Measurements from ENCODE around the gene CMA1.

Gene CMA1

GRCh38 chr14:24463884-24464785, 43.9 kb downstream of the CMA1 start:
- ChIA-PET CTCF (interaction anchor here (0.6 kb wide), 1 partner anchor 137 kb away, joined by 4 read pairs; no protein-coding TSS in a partner anchor), POLR2A (ENCODE audit: low non-redundant PET) (no interaction called here)
- DNase-seq (ENCODE audit: low spot score), result no peak
- TF ChIP-seq, protein P1, sequence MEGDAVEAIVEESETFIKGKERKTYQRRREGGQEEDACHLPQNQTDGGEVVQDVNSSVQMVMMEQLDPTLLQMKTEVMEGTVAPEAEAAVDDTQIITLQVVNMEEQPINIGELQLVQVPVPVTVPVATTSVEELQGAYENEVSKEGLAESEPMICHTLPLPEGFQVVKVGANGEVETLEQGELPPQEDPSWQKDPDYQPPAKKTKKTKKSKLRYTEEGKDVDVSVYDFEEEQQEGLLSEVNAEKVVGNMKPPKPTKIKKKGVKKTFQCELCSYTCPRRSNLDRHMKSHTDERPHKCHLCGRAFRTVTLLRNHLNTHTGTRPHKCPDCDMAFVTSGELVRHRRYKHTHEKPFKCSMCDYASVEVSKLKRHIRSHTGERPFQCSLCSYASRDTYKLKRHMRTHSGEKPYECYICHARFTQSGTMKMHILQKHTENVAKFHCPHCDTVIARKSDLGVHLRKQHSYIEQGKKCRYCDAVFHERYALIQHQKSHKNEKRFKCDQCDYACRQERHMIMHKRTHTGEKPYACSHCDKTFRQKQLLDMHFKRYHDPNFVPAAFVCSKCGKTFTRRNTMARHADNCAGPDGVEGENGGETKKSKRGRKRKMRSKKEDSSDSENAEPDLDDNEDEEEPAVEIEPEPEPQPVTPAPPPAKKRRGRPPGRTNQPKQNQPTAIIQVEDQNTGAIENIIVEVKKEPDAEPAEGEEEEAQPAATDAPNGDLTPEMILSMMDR (conservative IDR thresholded peaks at IDR 0.05; ENCODE audit: low read depth), result no peak
- H3K27ac ChIP-seq, result no peak overlapping the region

GRCh38 chr14:24463017-24463883, 44.8 kb downstream of the CMA1 start:
- no peak for DNase-seq (ENCODE audit: low spot score)
- no peak overlapping the region for H3K27ac ChIP-seq
- ChIA-PET CTCF (no interaction called here), POLR2A (ENCODE audit: low non-redundant PET) (no interaction called here)
- TF ChIP-seq, protein P1 (conservative IDR thresholded peaks at IDR 0.05; ENCODE audit: low read depth), result no peak

GRCh38 chr14:24461336-24461735, 46.7 kb downstream of the CMA1 start:
- CTCF ChIA-PET, result no interaction called here
- POLR2A ChIA-PET (ENCODE audit: low non-redundant PET), result no interaction called here
- H3K27ac ChIP-seq, result no peak overlapping the region
- DNase-seq (ENCODE audit: low spot score), result no peak
- TF ChIP-seq, protein P1 (conservative IDR thresholded peaks at IDR 0.05; ENCODE audit: low read depth), result no peak

DNA sequence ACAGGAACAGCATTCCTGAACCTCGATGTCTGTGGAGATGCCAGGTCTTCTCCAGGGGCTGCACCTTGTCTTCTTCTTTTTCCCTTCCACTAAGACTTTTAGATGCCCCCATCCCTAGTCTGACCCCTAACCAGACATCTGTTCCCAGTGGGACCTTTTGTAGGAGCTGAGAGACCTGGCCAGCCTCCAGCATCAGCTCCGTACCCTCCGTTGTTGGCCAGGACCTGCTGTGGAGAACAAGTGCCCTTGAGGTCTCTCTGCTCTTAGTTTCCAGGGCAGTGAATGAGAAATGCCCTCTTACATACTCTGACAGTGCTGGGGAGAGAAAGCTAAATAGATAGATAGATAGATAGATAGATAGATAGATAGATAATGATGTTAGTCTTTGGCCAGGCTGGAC, 48.7 kb downstream of the CMA1 start:
- CTCF ChIA-PET, result interaction anchor here (0.6 kb wide), 1 partner anchor 67 kb away, joined by 3 read pairs; no protein-coding TSS in a partner anchor
- POLR2A ChIA-PET (ENCODE audit: low non-redundant PET), result no interaction called here
- TF ChIP-seq, protein P1 (conservative IDR thresholded peaks at IDR 0.05; ENCODE audit: low read depth), result no peak
- H3K27ac ChIP-seq, result no peak overlapping the region
- DNase-seq (ENCODE audit: low spot score), result no peak

- DNase-seq (ENCODE audit: low spot score), result no peak
- no peak overlapping the region for H3K27ac ChIP-seq
- TF ChIP-seq, protein P1 (conservative IDR thresholded peaks at IDR 0.05; ENCODE audit: low read depth), result no peak
- POLR2A ChIA-PET (ENCODE audit: low non-redundant PET), result no interaction called here
- CTCF ChIA-PET, result no interaction called here
Measured at GRCh38 chr14:24458736-24459135, 49.3 kb downstream of the CMA1 start.

- no peak for DNase-seq (ENCODE audit: low spot score)
- CTCF ChIA-PET, result no interaction called here
Measured at GRCh38 chr14:24456980-24457379, 51.1 kb downstream of the CMA1 start.

More at GRCh38 chr14:24456980-24457379, 51.1 kb downstream of the CMA1 start:
- POLR2A ChIA-PET (ENCODE audit: low non-redundant PET), result no interaction called here
- TF ChIP-seq, protein P1 (conservative IDR thresholded peaks at IDR 0.05; ENCODE audit: low read depth), result no peak
- H3K27ac ChIP-seq, result no peak overlapping the region

Measured in RWPE1 (cell line).